DMS 273 (cell line): ENCODE results near the gene TMEM147.
A peak's percentile ranks its signal among the peaks of the same experiment; 100 is the strongest.

Experiments
- DNase-seq: peaks from one replicate; lab custom pipeline; 2025; ENCODE audit not compliant: unreplicated experiment; lab: John Stamatoyannopoulos, UW

Gene TMEM147

GRCh38 chr19:35519291-35519690 lies 26.1 kb upstream of the TMEM147 start:
- no peak for DNase-seq

DNA sequence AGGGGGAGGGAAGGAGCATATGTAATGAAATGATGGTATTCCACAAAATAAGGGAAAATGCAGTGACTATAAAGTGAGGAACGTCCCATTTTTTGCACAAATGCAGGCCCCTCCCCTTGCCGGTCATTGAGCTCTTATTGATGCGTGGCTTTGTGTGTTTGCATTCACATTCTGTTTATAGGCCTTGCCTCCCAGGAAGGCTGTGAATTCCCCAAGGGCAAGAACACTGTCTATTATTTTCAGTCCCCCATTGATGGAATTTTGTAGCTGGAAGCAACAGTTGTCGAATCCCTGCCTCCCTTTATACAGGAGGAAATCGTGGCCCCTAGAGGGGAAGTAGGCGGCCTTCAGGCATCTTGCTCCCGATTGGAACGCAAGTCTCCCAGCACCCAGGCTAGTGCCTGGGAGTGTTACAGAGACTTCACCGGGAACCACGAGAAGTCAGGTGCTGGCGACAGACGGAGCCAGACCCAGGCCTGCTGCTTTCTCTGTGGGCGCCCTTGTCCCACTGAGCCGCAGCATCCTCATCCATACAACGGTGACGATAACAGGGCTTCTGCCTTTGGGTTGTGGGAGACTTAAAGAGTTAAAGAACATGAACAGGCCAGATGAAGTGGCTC lies 24.2 kb upstream of the TMEM147 start:
- no peak for DNase-seq

GRCh38 chr19:35522745-35523327 lies 22.6 kb upstream of the TMEM147 start:
- DNase-seq = no peak

DNA sequence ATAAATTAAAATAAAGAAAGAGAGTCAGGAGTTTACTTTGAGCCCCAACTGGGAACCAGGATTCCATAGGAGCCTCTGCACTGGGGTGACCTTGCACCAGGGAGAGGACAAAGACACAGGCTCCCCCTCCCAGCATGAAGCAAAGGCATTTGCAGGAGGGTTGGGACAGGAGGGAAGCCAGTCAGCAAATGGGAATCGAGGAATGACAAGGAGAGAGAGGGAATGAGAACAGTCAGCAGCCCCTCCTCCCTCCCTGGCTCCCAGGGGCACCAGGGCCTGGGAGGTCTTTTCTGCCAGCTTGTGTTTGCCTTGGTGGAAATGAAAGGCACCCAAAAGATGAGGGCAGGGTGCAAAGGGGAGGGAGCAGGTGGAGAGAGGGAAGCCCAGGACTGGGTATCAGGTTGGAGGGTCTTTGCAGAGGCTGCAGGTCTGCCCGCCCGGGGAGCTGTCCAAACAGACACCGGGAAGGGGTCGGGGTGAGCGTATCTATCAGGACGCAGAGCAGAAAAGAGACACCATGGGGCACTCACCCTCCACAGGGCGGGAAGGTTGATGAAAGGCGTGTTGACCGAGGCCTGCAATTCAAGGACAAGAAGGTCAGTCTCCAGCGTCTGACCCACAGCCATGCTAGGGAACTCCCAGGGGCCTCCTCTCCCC lies 21.1 kb upstream of the TMEM147 start:
- no peak for DNase-seq

GRCh38 chr19:35525873-35526272 lies 19.6 kb upstream of the TMEM147 start:
- DNase-seq = no peak

GRCh38 chr19:35528218-35529038 lies 17.0 kb upstream of the TMEM147 start, which contains the start of gene SBSN:
SBSN (minus strand) TSS chr19:35528311; CDS start chr19:35528281, 30 bp downstream.
- no peak for DNase-seq

DNA sequence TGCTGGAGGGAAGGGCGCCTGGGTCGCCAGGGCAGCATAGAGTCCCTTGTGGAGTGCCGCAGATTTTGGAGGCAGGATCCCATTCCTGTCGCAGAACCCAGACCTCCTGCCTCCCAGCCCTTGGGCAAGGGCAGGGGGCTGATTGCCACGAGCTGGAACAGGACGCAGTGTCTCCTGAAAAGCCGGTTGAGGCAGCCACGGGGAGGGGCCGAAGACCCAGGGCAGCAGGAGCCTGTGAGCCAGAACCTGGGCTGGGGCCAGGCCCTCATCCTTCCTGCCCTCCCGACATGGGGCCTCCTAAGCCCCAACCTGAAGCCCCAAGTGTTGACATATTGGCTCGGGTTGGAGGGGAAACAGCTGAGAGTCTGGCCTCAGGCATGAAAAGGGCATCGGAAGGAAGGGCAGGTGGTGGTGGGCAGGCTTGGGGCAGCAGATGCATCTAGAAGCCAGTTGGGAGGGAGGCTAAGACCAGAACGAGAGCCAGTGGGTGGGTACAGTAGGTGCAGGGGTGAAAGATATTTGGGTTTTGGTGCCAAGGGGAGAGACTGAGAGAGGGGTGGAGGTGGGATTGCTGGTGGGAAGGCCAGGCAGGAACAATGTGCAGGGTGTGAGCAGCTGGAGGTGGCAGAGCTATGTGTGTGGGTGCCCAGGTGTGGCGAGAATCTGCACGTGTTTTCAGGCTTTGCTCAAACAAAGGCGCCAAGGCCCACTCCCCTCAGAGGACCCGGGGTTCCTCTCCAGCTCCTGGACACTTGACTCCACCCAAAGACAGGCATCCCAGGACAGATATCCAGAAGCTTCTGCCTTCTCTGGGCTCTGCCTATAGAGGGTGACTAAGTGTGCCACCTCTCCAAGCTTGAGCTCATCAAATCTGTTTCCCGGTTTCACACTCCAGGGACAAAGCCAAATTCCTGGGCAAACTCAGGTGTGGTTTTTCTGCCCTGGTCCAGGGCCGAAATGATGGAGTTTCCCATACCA lies 15.9 kb upstream of the TMEM147 start:
- no peak for DNase-seq

DNA sequence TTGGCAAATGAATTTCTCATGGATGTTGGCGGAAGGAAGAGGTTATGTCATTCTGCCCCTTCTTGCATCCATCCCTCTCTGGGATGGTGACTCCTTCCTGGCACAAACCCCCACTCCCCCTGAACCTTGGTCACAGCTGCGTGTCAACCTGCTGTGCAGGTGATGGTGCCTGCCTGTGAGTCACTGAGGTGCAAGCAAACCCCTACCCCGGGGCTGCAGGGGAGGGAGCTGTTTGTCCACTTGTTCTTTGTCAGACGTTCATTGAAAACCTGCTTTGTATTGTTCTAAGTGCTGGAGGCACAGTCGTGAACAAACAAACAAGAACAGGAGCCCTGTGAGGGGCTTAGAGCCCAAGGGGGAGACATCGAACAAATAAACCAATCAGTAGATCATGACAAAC lies 14.1 kb upstream of the TMEM147 start:
- DNase-seq = no peak

DNA sequence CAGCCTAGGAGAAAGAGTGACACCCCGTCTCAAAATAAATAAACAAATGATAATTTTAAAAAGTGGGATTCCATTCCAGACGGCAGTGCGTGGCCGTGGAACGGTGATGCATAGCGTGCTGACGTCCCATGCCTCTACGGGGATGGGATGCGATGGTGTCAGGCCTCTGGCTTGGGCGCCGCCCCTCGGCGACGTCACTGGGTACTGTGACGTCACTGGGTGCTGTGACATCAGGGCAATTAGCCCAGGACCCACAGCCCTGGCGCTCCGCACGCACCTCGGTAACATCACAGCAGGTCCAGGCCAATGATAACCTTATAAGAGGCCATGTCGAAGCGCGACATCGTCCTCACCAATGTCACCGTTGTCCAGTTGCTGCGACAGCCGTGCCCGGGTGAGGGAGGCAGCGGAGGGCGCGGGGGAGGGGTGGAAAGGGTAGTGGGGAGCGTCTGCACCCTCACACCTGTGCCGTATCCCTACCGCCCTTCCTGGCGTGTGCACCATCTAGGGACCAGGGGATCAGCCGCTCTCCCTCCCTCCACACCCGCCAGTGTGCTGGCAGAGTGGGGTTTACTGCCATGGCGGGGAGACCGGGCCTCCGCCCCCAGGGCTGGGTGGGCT lies 12.1 kb upstream of the TMEM147 start, which contains the start of gene GAPDHS:
Gene GAPDHS (plus strand): TSS at position 256 of the 621 bp plus-strand sequence. CDS start 72 bp downstream, at position 328.
- DNase-seq = no peak

DNA sequence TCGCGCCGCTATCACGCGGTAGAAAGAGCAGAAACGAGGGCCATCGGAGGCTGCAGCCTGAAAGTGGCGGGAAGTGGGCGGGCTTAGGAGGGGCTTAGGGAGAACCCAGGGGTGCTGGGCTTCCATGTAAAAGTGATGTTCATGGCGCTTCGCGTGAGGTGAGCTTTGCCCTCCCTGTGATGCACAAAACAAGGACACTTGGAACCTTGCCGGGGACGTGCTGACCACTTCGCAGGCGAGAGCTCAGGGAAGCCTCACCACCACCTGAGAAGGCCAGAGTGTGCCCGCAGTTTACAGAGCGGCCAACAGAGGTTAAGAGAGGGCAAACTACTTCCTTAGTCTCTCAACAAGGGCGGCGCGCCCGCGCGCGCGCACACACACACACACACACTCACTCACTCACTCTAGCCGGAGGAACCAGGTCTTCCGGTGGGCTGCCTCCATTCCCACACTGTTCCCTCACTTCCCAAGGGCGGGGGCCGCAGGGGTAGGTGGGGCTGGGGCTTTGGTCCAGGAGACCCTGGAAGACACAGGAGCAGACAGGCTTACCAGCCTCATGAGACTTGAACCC lies 11.5 kb upstream of the TMEM147 start:
- peak; percentile 26 for DNase-seq

- DNase-seq = no peak
These were observed 10.5 kb upstream of the TMEM147 start for GRCh38 chr19:35534803-35535480.

DNA sequence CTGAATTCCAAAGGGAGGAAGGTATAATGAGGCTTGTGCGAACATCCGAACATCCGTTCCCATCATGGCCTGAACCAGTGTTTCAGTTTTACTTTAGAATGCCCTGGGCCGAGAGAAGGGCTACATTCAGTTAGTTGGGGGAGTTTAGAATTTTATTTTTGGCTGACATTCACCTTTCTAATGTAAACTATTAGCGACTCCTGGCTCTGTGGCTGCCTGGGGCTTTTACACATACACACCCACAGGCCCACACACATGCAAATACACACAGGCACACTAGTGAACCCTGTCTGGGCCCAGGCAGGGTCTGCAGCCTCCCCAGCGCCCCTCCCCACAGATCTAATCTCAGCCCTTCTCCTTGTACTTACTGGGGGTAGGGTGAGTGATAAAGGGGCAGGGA lies 6.1 kb upstream of the TMEM147 start:
- no peak for DNase-seq

DNA sequence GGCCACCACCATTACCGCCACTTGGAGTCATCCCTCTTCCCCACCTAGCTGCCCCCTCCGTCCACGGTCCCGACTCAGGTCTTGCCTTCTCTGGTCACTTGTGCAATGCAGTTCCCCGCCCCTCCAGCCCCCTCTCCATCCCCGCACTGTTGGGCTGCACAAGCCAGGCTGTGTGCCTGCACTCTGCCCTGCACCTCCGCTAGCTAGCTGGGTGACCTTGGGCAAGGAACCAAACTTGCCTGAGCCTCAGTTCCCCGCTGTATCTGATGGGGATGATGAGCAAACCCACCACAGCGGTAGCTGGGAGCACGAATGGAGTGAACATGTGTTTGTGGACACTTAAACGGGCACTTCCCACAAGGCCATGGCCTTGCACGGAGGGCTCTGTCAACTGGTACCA lies 5.6 kb upstream of the TMEM147 start:
- no peak for DNase-seq

DNA sequence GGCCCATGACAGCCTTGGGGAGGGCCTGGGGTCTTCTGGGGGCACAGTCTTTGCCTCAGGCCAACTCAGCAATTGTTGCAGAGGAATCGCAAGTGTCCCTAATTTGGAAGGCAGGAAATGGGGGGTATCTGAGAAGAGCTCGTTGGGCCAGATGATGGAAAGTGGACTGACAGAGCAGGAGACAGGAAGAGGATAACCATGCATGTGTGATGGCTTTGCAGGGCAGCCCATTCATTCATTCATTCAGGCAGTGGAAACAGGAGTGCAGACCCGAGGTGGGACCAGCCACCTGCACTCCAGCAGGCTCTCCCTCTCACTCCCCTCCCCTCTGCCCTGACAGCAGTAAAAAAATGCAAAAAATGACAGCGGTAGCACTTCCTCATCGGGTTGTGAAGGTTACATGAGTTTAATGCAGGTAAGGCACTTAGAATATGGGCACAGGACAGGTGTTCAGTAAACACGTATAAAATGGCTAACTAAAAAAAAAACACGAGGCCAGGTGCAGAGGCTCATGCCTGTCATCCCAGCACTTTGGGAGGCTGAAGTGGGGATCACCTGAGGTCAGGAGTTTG lies 5.0 kb upstream of the TMEM147 start:
- no peak for DNase-seq

GRCh38 chr19:35542209-35542608 lies 3.2 kb upstream of the TMEM147 start:
- no peak for DNase-seq

- no peak for DNase-seq
These were observed 1.9 kb upstream of the TMEM147 start for GRCh38 chr19:35543280-35544109.

DNA sequence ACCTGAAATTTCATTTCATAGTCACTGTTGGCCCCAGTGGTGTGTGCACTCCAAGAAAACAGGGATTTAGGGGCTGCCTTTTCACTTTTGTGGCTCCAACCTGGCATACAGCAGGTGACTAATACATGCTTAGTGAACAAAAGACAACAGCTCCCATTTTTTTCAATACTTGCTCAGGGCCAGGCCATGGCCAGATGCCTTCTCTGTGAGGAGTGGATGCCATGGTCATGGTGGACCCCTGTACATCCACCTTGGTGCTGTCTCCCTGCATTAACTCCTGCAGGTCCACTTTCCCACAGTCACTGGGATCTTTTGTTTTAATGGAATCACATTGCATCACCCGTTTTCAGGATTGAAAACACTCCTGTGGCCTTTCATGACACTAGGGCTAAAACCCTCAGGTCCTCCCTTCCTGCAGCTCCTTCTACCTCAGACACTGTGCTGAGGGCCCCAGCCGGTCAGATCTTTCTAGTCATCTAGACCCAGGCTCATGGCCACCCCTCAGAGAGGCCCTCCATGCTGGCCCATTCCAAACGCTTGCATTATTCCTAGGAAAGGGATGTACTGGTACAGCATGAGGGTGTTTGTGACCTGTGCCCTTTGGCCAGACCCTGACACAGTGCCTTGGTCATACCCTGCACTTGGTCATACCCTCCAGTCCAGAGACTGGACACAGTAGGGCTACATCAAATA lies 1.2 kb upstream of the TMEM147 start:
- no peak for DNase-seq
